ENCODE data around the gene KIAA0825. TPM values are rescaled to one million over a fixed set of nuclear protein-coding genes. Genes with fewer than 3 reads are reported as not detected.
"Not testable (repeated sequence)": the region's sequence is repeated elsewhere in the genome, so short reads cannot be mapped to it uniquely, and the experiment has no call there.

Gene KIAA0825
- total RNA-seq, 2 experiments from 2014 or later, result 0.32 to 0.54 TPM

DNA sequence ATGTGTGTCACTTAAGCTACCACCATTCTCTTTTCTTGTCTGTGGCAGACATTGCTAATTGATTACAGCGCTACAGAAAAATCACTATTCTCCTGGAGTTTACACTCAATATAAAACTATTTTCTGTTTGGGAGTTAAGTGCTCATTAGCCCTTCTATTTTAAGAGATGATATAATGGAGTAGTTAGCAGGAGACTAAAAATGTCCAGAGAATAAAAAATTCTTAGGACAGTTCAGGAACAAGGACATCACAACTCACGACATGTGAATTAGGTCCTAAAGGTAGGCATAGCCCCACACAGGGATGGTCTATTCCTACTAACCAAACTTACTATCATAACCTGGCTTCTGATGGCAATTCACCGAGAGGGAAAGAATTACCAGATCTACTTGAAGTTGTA lies 258.5 kb downstream of the KIAA0825 start:
- Mint-ChIP-seq H3K27ac (no peak overlapping the region), H3K36me3 (ENCODE audit: low read depth) (no peaks in the 10 kb centered on the region), H3K9me3 (no peaks in the 10 kb centered on the region), H3K4me3 (no peak overlapping the region), H3K27me3 (no peaks in the 10 kb centered on the region), H3K4me1 (ENCODE audit: low read depth) (no peaks in the 10 kb centered on the region)
- no peak for ATAC-seq
- DNase-seq, result no peak
- POLR2A ChIA-PET, result no interaction called here
- intact Hi-C loops (cut with micrococcal nuclease), result no loop called here
- TF ChIP-seq, protein P1, sequence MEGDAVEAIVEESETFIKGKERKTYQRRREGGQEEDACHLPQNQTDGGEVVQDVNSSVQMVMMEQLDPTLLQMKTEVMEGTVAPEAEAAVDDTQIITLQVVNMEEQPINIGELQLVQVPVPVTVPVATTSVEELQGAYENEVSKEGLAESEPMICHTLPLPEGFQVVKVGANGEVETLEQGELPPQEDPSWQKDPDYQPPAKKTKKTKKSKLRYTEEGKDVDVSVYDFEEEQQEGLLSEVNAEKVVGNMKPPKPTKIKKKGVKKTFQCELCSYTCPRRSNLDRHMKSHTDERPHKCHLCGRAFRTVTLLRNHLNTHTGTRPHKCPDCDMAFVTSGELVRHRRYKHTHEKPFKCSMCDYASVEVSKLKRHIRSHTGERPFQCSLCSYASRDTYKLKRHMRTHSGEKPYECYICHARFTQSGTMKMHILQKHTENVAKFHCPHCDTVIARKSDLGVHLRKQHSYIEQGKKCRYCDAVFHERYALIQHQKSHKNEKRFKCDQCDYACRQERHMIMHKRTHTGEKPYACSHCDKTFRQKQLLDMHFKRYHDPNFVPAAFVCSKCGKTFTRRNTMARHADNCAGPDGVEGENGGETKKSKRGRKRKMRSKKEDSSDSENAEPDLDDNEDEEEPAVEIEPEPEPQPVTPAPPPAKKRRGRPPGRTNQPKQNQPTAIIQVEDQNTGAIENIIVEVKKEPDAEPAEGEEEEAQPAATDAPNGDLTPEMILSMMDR (IDR thresholded peaks at IDR 0.05), result no peak
- CTCF ChIA-PET, result no interaction called here

DNA sequence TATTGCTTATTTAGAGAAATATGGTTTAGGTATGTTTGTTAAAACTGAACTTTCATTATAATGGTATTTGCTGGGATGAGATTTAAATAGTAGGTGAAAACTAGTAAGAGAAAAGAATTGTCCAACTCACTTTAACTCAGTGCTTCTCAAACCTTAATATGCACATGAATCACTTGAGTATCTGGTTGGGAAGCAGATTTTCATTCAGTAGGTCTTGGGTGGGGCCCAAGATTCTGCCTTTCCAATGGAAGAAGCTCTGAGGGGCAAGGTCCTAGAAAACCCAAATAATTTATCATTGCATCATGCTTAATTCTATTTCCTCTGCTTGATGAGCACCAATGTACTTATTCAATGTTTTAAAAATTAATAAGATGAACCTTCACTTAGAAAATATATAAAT lies 262.6 kb downstream of the KIAA0825 start:
- no peaks in the 10 kb centered on the region for H3K4me1 Mint-ChIP-seq (ENCODE audit: low read depth)
- intact Hi-C loops (cut with micrococcal nuclease), result no loop called here
- no peak for DNase-seq
- H3K27me3 Mint-ChIP-seq, result no peaks in the 10 kb centered on the region
- TF ChIP-seq, protein P1 (IDR thresholded peaks at IDR 0.05), result no peak
- H3K9me3 Mint-ChIP-seq, result peaks cover 1% of the 10 kb centered on the region
- H3K36me3 Mint-ChIP-seq (ENCODE audit: low read depth), result no peaks in the 10 kb centered on the region
- H3K4me3 Mint-ChIP-seq, result no peak overlapping the region
- ChIA-PET POLR2A (no interaction called here), CTCF (no interaction called here)
- H3K27ac Mint-ChIP-seq, result no peak overlapping the region
- no peak for ATAC-seq

DNA sequence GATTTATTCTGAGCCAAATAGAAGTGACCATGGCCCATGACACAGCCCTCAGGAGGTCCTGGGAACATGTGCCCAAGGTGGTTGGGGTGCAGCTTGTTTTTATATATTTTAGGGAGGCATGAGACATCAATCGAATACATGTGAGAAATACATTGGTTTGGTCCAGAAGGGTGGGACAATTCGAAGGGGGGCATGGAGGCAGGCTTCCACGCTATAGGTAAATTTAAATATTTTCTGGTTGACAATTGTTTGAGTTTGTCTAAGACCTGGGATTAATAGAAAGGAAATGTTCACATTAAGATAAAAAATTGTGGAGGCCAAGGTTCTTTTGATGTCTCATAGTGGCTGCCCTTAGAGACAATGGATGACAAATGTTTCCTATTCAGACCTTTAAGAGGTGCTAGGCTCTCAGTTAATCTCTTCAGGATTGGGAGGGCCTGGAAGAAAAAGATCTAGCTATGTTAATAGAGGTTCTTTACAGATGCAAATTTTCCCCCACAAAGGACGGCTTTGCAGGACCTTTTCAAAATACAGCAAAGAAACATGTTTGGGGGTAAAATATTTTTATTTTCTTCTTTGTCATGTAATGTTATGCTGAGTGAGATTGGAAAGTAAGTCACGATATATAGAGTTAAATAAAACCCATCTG lies 263.4 kb downstream of the KIAA0825 start:
- H3K36me3 Mint-ChIP-seq (ENCODE audit: low read depth); intact Hi-C loops (cut with micrococcal nuclease); H3K4me3 Mint-ChIP-seq; POLR2A ChIA-PET; H3K4me1 Mint-ChIP-seq (ENCODE audit: low read depth); CTCF ChIA-PET; ATAC-seq; DNase-seq; H3K9me3 Mint-ChIP-seq; H3K27ac Mint-ChIP-seq; H3K27me3 Mint-ChIP-seq: not testable (repeated sequence)

DNA sequence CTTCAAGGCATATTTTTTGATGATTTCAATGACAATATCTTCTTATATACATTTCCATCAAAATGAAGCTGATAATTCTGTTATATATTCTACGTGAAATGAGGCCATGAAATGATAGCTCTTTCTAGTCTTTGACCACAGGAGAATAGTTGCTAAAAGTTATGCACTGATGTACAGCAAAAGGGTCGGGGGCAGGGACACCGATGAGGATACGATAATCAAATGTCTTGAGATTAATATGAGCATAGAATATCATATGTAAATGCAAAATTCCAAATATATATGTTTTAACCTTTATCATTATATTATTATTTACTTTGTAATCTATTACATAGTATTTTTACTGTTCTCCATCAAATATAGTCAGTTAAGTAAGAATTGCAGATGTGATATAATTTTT lies 264.8 kb downstream of the KIAA0825 start:
- H3K27me3 Mint-ChIP-seq, result no peaks in the 10 kb centered on the region
- peaks cover 3% of the 10 kb centered on the region for H3K9me3 Mint-ChIP-seq
- intact Hi-C loops (cut with micrococcal nuclease), result no loop called here
- ChIA-PET POLR2A (no interaction called here), CTCF (no interaction called here)
- no peaks in the 10 kb centered on the region for H3K4me1 Mint-ChIP-seq (ENCODE audit: low read depth)
- ATAC-seq (no peak), DNase-seq (no peak)
- no peak overlapping the region for H3K27ac Mint-ChIP-seq
- no peaks in the 10 kb centered on the region for H3K36me3 Mint-ChIP-seq (ENCODE audit: low read depth)
- no peak overlapping the region for H3K4me3 Mint-ChIP-seq
- TF ChIP-seq, protein P1 (IDR thresholded peaks at IDR 0.05), result no peak

DNA sequence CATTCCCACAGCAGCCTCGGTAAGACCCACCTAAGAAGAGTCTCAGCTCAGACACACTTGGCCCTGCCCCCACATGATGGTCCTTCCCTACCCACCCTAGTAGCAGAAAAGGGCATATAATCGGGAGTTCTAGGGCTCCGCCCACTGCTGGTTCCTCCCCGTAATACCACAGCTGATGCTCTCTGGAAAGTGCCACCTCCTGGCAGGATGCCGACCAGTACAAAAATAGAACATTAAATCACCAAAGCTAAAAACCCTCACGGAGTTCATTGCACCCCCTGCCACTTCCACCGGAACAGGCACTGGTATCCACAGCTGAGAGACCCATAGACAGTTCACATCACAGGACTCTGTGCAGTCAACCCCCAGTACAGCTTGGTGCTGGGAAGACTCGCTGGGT lies 271.3 kb downstream of the KIAA0825 start:
- Mint-ChIP-seq H3K4me1 (ENCODE audit: low read depth) (no peaks in the 10 kb centered on the region), H3K27ac (no peak overlapping the region), H3K9me3 (peaks cover 12% of the 10 kb centered on the region), H3K4me3 (no peak overlapping the region), H3K27me3 (no peaks in the 10 kb centered on the region), H3K36me3 (ENCODE audit: low read depth) (no peaks in the 10 kb centered on the region)
- ATAC-seq, result no peak
- CTCF ChIA-PET, result interaction anchor here (1.1 kb wide), 1 partner anchor 10 kb away, joined by 3 read pairs; no protein-coding TSS in a partner anchor
- POLR2A ChIA-PET, result no interaction called here
- TF ChIP-seq, protein P1 (IDR thresholded peaks at IDR 0.05), result no peak
- no peak for DNase-seq
- intact Hi-C loops (cut with micrococcal nuclease), result no loop called here

Data from activated CD8-positive, alpha-beta T cell treated with anti-CD3 and anti-CD28 coated beads for 36 hours (primary cell).